ENCODE measurements around the gene NOSTRIN.
A peak's percentile ranks its signal among the peaks of the same experiment; 100 is the strongest.

The NOSTRIN gene

GRCh38 chr2:168805615-168806014 is 3.2 kb downstream of the NOSTRIN start:
- DNase-seq (ENCODE audit: low read depth in 2 of 2): no peak
- TF ChIP-seq CTCF (IDR thresholded peaks at IDR 0.05; ENCODE audit: low read depth, low read length): no peak
- H3K4me3 ChIP-seq (replicated peaks in 1 of 2; ENCODE audit: low read depth in 2 of 2, low read length in 2 of 2): no peak overlapping the region

- DNase-seq (ENCODE audit: low read depth in 2 of 2): no peak
- no peak for TF ChIP-seq CTCF (IDR thresholded peaks at IDR 0.05; ENCODE audit: low read depth, low read length)
- no peak overlapping the region for H3K4me3 ChIP-seq (replicated peaks in 1 of 2; ENCODE audit: low read depth in 2 of 2, low read length in 2 of 2)
These were observed 7.1 kb downstream of the NOSTRIN start for GRCh38 chr2:168809537-168809936.

- DNase-seq (ENCODE audit: low read depth in 2 of 2): no peak
- TF ChIP-seq CTCF (IDR thresholded peaks at IDR 0.05; ENCODE audit: low read depth, low read length): no peak
These were observed 7.8 kb downstream of the NOSTRIN start for GRCh38 chr2:168810235-168810634.

GRCh38 chr2:168811696-168812095 is 9.3 kb downstream of the NOSTRIN start:
- no peak overlapping the region for H3K4me3 ChIP-seq (replicated peaks in 1 of 2; ENCODE audit: low read depth in 2 of 2, low read length in 2 of 2)
- TF ChIP-seq CTCF (IDR thresholded peaks at IDR 0.05; ENCODE audit: low read depth, low read length): no peak
- DNase-seq (ENCODE audit: low read depth in 2 of 2): no peak

More at GRCh38 chr2:168810235-168810634, 7.8 kb downstream of the NOSTRIN start:
- no peak overlapping the region for H3K4me3 ChIP-seq (replicated peaks in 1 of 2; ENCODE audit: low read depth in 2 of 2, low read length in 2 of 2)

GRCh38 chr2:168814046-168814445 is 11.6 kb downstream of the NOSTRIN start:
- no peak overlapping the region for H3K4me3 ChIP-seq (replicated peaks in 1 of 2; ENCODE audit: low read depth in 2 of 2, low read length in 2 of 2)
- DNase-seq (ENCODE audit: low read depth in 2 of 2): peak in 1 of 2 donors; percentile 8
- TF ChIP-seq CTCF (IDR thresholded peaks at IDR 0.05; ENCODE audit: low read depth, low read length): no peak

GRCh38 chr2:168814939-168815907 is 12.8 kb downstream of the NOSTRIN start:
- no peak for TF ChIP-seq CTCF (IDR thresholded peaks at IDR 0.05; ENCODE audit: low read depth, low read length)
- peak in 1 of 2 donors; percentile 29 for DNase-seq (ENCODE audit: low read depth in 2 of 2)
- H3K4me3 ChIP-seq (replicated peaks in 1 of 2; ENCODE audit: low read depth in 2 of 2, low read length in 2 of 2): no peak overlapping the region
